ENCODE results near the gene NANOS3. TPM values are rescaled to one million over a fixed set of nuclear protein-coding genes. Genes with fewer than 3 reads are reported as not detected.
A peak's percentile ranks its signal among the peaks of the same experiment; 100 is the strongest.

Gene NANOS3
- total RNA-seq, 1 experiment from 2014 or later: not detected

GRCh38 chr19:13864667-13865570 is 12.0 kb upstream of the NANOS3 start:
- BruUV-seq (replicated peaks): no TSS peak
- H2AFZ ChIP-seq (ENCODE audit: low read depth, low read length, poor library complexity, severe bottlenecking): no peak overlapping the region
- ChIA-PET CTCF (no interaction called here), POLR2A (interaction anchor here (3.8 kb wide), 1 partner anchor 12 kb away, joined by 21 read pairs; no protein-coding TSS in a partner anchor), RAD21 (ENCODE audit: low non-redundant PET in 1 of 2, low total read pairs in 2 of 2, uncharacterized antibody in 2 of 2, unreplicated experiment in 2 of 2) (no interaction called here)
- no peak overlapping the region; the same call in 1 of the 2 replicates for H3K27ac ChIP-seq (ENCODE audit: low read depth, low read length)
- TF ChIP-seq TCF7L2 (IDR thresholded peaks at IDR 0.05; ENCODE audit: borderline replicate concordance, extremely low read depth, insufficient read depth, insufficient read length) (no peak), EZH2phosphoT487 (IDR thresholded peaks at IDR 0.05; ENCODE audit: borderline replicate concordance) (no peak), SIN3A (IDR thresholded peaks at IDR 0.05; ENCODE audit: low read depth) (no peak), REST (IDR thresholded peaks at IDR 0.05; ENCODE audit: low read depth) (no peak), JUND (IDR thresholded peaks at IDR 0.05) (no peak), CTCF (IDR thresholded peaks at IDR 0.05 in 2 of 3, conservative IDR thresholded peaks at IDR 0.05 in 1 of 3; ENCODE audit: borderline replicate concordance in 1 of 3, insufficient read depth in 1 of 3, low read depth in 2 of 3, low read length in 2 of 3) (no peak)
- peak overlapping the region; percentile 87 for H3K4me2 ChIP-seq (ENCODE audit: low read length)
- H4K20me1 ChIP-seq (ENCODE audit: insufficient read depth): no peaks in the 10 kb centered on the region
- H3K9ac ChIP-seq (ENCODE audit: low read length): peak overlapping the region; percentile 68
- no peaks in the 10 kb centered on the region for H3K27me3 ChIP-seq (ENCODE audit: insufficient read depth, low read length)
- peaks cover 15 to 37% of the 10 kb centered on the region in 2 experiments for H3K4me1 ChIP-seq (ENCODE audit: control insufficient read depth in 1 of 2, insufficient read depth in 2 of 2, low read length in 2 of 2)
- no peaks in the 10 kb centered on the region for H3K9me3 ChIP-seq (ENCODE audit: control insufficient read depth in 1 of 2, insufficient read depth in 1 of 2, low read depth in 1 of 2, low read length in 2 of 2)
- ATAC-seq (no peak), DNase-seq (ENCODE audit: low read depth, low spot score) (no peak)
- no peaks in the 10 kb centered on the region for H3K36me3 ChIP-seq (ENCODE audit: control insufficient read depth in 1 of 2, insufficient read depth in 2 of 2, low read length in 2 of 2)
- intact Hi-C loops (cut with micrococcal nuclease): no loop called here
- H3K79me2 ChIP-seq (ENCODE audit: insufficient read depth, low read length): no peaks in the 10 kb centered on the region
- H3K9me2 ChIP-seq (ENCODE audit: insufficient read depth): no peaks in the 10 kb centered on the region
- H3K4me3 ChIP-seq (replicated peaks in 1 of 2; ENCODE audit: low read depth in 1 of 2, low read length in 2 of 2): peak overlapping the region; percentile 41 to 60
